GM19397 (cell line): ENCODE measurements around the gene CDK5R1.
A peak's percentile ranks its signal among the peaks of the same experiment; 100 is the strongest.
"Not testable (repeated sequence)": the region's sequence is repeated elsewhere in the genome, so short reads cannot be mapped to it uniquely, and the experiment has no call there.

Experiments used
- ATAC-seq: cut with Tn5 transposase; IDR thresholded peaks from one replicate; pipeline ENCODE4 v1.9.1; 2021; ENCODE audit warnings: mild to moderate bottlenecking, moderate library complexity; ENCODE audit not compliant: unreplicated experiment

Gene CDK5R1

GRCh38 chr17:32515677-32516383 lies 29.0 kb downstream of the CDK5R1 start:
- ATAC-seq = peak; percentile 47

GRCh38 chr17:32516450-32516849 lies 29.7 kb downstream of the CDK5R1 start:
- no peak for ATAC-seq

GRCh38 chr17:32516940-32517701 lies 30.3 kb downstream of the CDK5R1 start:
- no peak for ATAC-seq

DNA sequence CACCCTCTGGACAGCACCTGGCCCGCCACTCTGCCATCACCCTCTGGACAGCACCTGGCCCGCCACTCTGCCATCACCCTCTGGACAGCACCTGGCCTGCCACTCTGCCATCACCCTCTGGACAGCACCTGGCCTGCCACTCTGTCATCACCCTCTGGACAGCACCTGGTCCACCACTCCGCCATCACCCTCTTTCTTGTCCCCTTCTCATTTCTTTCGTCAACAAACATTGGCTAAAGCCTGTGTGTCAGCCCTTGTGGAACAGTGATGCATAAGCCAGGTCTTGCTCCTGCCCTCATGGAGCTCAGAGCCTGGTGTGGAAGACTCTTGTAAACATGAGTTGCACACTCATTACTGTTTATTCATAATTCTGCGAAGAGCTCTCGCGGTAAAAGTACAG lies 31.2 kb downstream of the CDK5R1 start:
- ATAC-seq = no peak

DNA sequence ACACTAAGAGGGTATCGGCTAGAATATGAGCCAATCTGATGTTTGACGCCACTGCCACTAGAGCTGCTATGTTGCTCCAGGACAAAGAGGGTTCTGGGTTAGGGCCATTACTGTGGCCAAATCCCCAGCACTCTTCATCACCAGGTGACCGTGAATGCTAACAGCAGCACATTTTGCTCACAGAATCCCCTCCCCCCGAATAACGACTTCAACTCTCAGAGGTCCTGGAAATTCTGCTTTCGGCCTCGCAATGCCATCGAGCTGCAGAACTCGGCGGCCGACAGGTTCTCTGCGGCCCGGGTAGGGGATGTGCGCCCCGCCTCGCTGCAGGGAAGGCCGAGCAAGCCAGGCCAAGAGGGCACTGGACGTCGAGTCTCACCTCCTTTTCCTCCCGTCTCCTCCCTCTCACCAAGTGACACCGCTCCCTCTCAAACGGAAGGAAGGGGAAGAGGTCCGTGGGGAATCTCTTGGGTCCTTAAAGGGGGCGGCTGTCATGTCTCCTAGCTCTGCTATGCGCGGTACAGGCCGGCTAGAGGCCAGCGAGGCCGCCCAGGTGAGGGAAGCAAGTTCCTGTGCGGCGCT lies 31.9 kb downstream of the CDK5R1 start:
- ATAC-seq = no peak

- ATAC-seq = no peak
These were observed 32.7 kb downstream of the CDK5R1 start for GRCh38 chr17:32519228-32520103.

GRCh38 chr17:32520104-32520701 lies 33.4 kb downstream of the CDK5R1 start:
- ATAC-seq = no peak

- no peak for ATAC-seq
These were observed 34.1 kb downstream of the CDK5R1 start for GRCh38 chr17:32520737-32521404.

GRCh38 chr17:32523017-32523680 lies 36.4 kb downstream of the CDK5R1 start:
- peak; percentile 54 for ATAC-seq

GRCh38 chr17:32523827-32524552 lies 37.2 kb downstream of the CDK5R1 start:
- no peak for ATAC-seq

DNA sequence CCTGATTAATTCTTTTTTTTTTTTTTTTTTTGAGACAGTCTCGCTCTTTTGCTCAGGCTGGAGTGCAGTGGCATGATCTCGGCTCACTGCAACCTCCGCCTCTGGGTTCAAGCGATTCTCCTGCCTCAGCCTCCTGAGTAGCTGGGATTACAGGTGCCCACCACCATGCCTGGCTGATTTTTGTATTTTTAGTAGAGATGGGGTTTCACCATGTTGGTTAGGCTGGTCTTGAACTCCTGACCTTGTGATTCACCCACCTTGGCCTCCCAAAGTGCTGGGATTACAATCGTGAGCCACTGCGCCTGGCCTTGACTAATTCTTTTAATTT lies 37.7 kb downstream of the CDK5R1 start:
- not testable (repeated sequence) for ATAC-seq

GRCh38 chr17:32525122-32525521 lies 38.3 kb downstream of the CDK5R1 start:
- no peak for ATAC-seq

GRCh38 chr17:32527146-32527545 lies 40.4 kb downstream of the CDK5R1 start:
- ATAC-seq = no peak

GRCh38 chr17:32528825-32529224 lies 42.0 kb downstream of the CDK5R1 start:
- ATAC-seq = no peak

DNA sequence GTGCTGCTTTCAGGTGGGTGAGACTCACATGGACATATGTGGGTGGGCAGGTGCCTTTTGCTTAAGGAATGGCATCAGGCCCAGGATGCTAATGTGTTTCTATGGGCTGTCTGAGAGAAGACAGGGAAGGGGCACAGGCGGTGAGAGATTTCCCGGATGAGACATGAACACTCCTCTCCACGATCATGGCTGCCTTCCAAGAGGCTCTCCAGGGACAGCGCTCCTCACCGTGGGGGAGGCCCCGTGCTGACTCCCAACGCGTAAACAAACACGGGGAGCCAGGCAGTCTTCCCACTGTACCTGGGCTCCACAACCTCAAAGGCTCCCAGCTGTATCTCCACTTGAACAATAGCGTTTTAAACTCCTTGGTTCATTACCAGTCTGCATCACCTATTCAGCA lies 42.8 kb downstream of the CDK5R1 start:
- ATAC-seq = no peak

DNA sequence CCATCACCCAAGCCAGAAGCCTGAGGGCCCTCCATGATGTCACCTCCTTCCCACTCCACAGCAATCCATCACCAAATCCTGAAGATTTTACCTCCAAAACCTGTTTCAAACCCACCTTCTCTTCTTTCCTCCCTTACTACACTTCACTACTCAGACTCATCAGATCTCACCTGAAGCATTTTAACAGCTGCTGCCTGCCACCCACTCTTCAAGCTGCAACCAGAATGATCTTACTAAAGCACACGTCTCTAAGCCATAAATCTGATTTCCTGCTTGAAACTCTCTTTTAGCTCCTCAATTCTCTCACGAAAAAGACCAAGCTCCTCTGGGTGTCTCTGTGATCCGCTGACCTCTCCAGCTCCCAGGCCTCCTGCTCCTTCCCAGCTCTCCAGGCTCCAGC lies 46.5 kb downstream of the CDK5R1 start:
- ATAC-seq = no peak

DNA sequence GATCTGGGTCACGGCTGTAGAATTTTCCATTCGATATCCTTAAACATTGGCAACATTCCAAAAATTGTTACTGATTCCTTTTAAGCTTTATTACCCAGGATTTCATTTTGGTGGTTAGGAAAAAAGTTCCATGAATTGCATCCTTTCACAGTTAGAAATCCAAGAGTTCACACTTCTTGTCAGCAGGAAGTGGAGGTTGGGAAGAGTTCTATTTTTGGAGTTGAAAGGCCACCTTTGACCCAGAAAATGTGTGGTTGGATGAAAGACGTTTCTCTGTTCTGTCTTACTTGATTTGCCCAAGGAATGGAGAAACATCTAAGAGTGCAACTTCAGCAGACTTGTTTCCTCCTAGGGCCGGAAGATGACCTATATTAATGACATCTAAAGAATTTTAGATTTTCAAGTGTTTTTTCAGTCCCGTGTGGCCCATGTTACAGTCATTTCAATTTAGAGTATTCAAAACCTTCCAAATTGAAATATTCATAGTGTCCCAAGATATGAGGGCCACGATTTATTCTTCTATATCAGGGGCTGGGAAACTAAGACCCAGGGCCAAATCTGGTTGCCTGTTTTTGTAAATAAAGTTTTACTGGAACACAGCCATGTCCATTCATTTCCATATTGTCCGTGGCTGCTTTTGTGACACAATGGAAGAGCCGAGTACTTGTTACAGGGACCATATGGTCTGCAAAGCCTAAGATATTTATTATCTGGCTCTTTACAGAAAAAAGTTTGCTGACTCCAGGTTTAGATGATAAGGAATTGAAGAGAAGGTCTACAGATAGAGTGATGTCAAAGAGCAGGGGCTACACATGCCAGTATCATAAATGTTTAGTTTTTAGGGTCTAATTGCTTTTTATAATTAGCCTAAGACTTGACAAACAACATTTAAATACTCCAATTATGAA lies 50.2 kb downstream of the CDK5R1 start:
- ATAC-seq = no peak
